ENCODE results near the gene PRKAR2A.

The PRKAR2A gene

GRCh38 chr3:48894516-48894915 lies 46.8 kb upstream of the PRKAR2A start (continued):
- TF ChIP-seq ZNF302 (tag by site-specific recombination; IDR thresholded peaks at IDR 0.05; ENCODE audit: low read depth), result no peak
- TF ChIP-seq ZNF114 (tag by site-specific recombination; IDR thresholded peaks at IDR 0.05), result no peak
- no peak for TF ChIP-seq ZNF16 (tag by site-specific recombination; IDR thresholded peaks at IDR 0.05; ENCODE audit: low read depth)

DNA sequence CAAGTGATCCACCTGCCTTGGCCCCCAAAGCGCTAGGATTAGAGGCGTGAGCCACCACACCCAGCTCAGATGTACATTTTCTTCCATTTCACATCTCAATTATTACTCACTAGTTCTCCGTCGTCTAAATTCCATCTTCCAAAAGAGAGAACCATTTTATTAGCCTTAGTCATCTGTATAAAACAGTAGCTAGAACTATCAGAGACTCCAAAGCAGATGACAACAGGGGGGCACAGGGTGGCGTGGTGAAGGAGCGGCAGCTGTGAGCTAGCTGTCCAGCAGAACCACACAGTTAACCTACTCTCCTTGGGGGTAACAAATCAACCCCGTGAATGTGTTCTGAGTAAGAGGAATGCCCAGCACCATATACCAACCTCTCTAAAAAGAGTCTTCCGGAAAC lies 43.9 kb upstream of the PRKAR2A start:
- CTCF ChIA-PET, result no interaction called here

DNA sequence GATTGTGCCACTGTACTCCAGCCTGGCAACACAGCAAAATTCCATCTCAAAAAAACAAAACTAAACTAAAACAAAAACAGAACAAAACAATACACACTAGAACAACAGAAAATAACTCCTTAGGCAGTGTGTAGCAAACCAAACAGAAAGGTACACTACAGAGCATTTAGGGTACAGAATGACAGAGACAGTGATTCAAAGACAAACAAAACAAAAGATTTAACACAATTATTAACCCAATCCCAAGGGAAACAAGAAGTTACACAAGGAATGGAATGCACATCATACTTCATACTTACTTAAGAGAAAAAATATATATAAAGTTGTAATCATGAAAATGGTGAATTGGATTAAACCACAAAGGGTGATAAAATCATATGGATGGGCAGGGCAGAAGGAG lies 38.1 kb upstream of the PRKAR2A start:
- no peaks in the 10 kb centered on the region for H3K4me1 ChIP-seq (ENCODE audit: control insufficient read depth, insufficient read depth, low read length)
- no peak overlapping the region for H3K4me3 ChIP-seq (ENCODE audit: low read depth, low read length)
- TF ChIP-seq ZNF280D (tag by site-specific recombination; IDR thresholded peaks at IDR 0.05), result no peak
- TF ChIP-seq ZNF510 (tag by site-specific recombination; IDR thresholded peaks at IDR 0.05; ENCODE audit: insufficient replicate concordance), result no peak
- no peak for TF ChIP-seq ZNF239 (tag by site-specific recombination; IDR thresholded peaks at IDR 0.05)
- no peak for TF ChIP-seq ZNF132 (tag by site-specific recombination; IDR thresholded peaks at IDR 0.05; ENCODE audit: borderline replicate concordance)
- TF ChIP-seq ZNF707 (tag by site-specific recombination; IDR thresholded peaks at IDR 0.05), result no peak
- no peak for TF ChIP-seq ZNF248 (tag by site-specific recombination; IDR thresholded peaks at IDR 0.05)
- no peak for TF ChIP-seq ZNF701 (tag by site-specific recombination; IDR thresholded peaks at IDR 0.05)
- TF ChIP-seq ZNF488 (tag by site-specific recombination; IDR thresholded peaks at IDR 0.05), result no peak
- TF ChIP-seq ZNF404 (tag by site-specific recombination; IDR thresholded peaks at IDR 0.05), result no peak
- no peak for TF ChIP-seq MYNN (tag by site-specific recombination; IDR thresholded peaks at IDR 0.05; ENCODE audit: borderline replicate concordance)
- no peak for TF ChIP-seq ZNF394 (tag by site-specific recombination; IDR thresholded peaks at IDR 0.05; ENCODE audit: borderline replicate concordance)
- no peak for TF ChIP-seq KLF17 (tag by site-specific recombination; IDR thresholded peaks at IDR 0.05)
- TF ChIP-seq ZNF501 (tag by site-specific recombination; IDR thresholded peaks at IDR 0.05), result no peak
- no peak overlapping the region for H3K27ac ChIP-seq (ENCODE audit: extremely low read depth, low read depth, low read length)
- CTCF ChIA-PET, result interaction anchor here (0.7 kb wide), 1 partner anchor 168 kb away, joined by 3 read pairs; the partner anchor contains the start of gene IP6K2
- peaks cover 0 to 9% of the 10 kb centered on the region in 2 experiments; a peak in 1 of 3 replicates for H3K36me3 ChIP-seq (ENCODE audit: control insufficient read depth in 2 of 2, insufficient read depth in 1 of 2, low read length in 2 of 2)
- POLR2A ChIA-PET, result interaction anchor here (0.5 kb wide), 1 partner anchor 19 kb away, joined by 4 read pairs; no protein-coding TSS in a partner anchor
- H3K9me3 ChIP-seq (ENCODE audit: control insufficient read depth, insufficient read depth, low read depth, low read length), result no peaks in the 10 kb centered on the region

More for the DNA sequence above, 43.9 kb upstream of the PRKAR2A start:
- Histone ChIP-seq H3K9me3 (ENCODE audit: control insufficient read depth, insufficient read depth, low read depth, low read length) (no peaks in the 10 kb centered on the region), H3K4me1 (ENCODE audit: control insufficient read depth, insufficient read depth, low read length) (no peaks in the 10 kb centered on the region), H3K27ac (ENCODE audit: extremely low read depth, low read depth, low read length) (no peak overlapping the region), H3K36me3 (ENCODE audit: control insufficient read depth in 2 of 2, insufficient read depth in 1 of 2, low read length in 2 of 2) (peaks cover 0 to 7% of the 10 kb centered on the region in 2 experiments; a peak in 1 of 3 replicates), H3K4me3 (ENCODE audit: low read depth, low read length) (no peak overlapping the region)
- TF ChIP-seq ZNF175 (tag by site-specific recombination; IDR thresholded peaks at IDR 0.05) (no peak), ZNF174 (tag by site-specific recombination; IDR thresholded peaks at IDR 0.05) (no peak), SCRT2 (tag by site-specific recombination; IDR thresholded peaks at IDR 0.05) (no peak), SALL2 (tag by site-specific recombination; IDR thresholded peaks at IDR 0.05; ENCODE audit: borderline replicate concordance) (no peak), SP3 (tag by site-specific recombination; IDR thresholded peaks at IDR 0.05) (no peak), ZNF169 (tag by site-specific recombination; IDR thresholded peaks at IDR 0.05) (no peak), ZNF214 (tag by site-specific recombination; IDR thresholded peaks at IDR 0.05; ENCODE audit: borderline replicate concordance) (no peak), ZNF623 (tag by site-specific recombination; IDR thresholded peaks at IDR 0.05) (no peak), ZNF138 (tag by site-specific recombination; IDR thresholded peaks at IDR 0.05; ENCODE audit: borderline replicate concordance) (no peak), ZNF423 (tag by site-specific recombination; IDR thresholded peaks at IDR 0.05) (no peak), ZNF341 (tag by site-specific recombination; IDR thresholded peaks at IDR 0.05; ENCODE audit: low read depth) (no peak), YY1 (tag by site-specific recombination; IDR thresholded peaks at IDR 0.05) (no peak), ZNF548 (tag by site-specific recombination; IDR thresholded peaks at IDR 0.05) (no peak), ZNF76 (tag by site-specific recombination; IDR thresholded peaks at IDR 0.05; ENCODE audit: borderline replicate concordance, low read depth) (no peak)
- POLR2A ChIA-PET, result no interaction called here

All from HEK293 (cell line).